Measurements from ENCODE around the gene NLRP13. TPM values are rescaled to one million over a fixed set of nuclear protein-coding genes. Genes with fewer than 3 reads are reported as not detected.

Gene NLRP13
- polyA plus RNA-seq, 1 of the 3 experiments (the other 2 are of a cell fraction), result not detected

GRCh38 chr19:55959996-55960675, 28.0 kb upstream of the NLRP13 start:
- Histone ChIP-seq H3K79me2 (ENCODE audit: insufficient read depth) (no peaks in the 10 kb centered on the region), H2AFZ (ENCODE audit: low read depth) (no peak overlapping the region), H3K9ac (no peak overlapping the region), H3K4me1 (ENCODE audit: control insufficient read depth in 1 of 2, insufficient read depth in 2 of 2, low read depth in 1 of 2, low read length in 1 of 2) (no peaks in the 10 kb centered on the region), H3K9me2 (no peaks in the 10 kb centered on the region), H3K27me3 (ENCODE audit: insufficient read depth) (peaks cover 40% of the 10 kb centered on the region; the same call in 1 of the 2 replicates), H3K27ac (ENCODE audit: low read depth in 2 of 2, low read length in 1 of 2) (no peak overlapping the region), H3K9me3 (no peaks in the 10 kb centered on the region), H4K20me1 (ENCODE audit: insufficient read depth) (no peaks in the 10 kb centered on the region), H3F3A (replicated peaks; ENCODE audit: insufficient read depth) (no peaks in the 10 kb centered on the region), H3K4me2 (no peak overlapping the region), H3K4me3 (ENCODE audit: low read depth in 2 of 2, low read length in 1 of 2) (no peak overlapping the region), H3K36me3 (replicated peaks in 1 of 2; ENCODE audit: control insufficient read depth in 1 of 2, insufficient read depth in 2 of 2, low read length in 1 of 2) (no peaks in the 10 kb centered on the region)
- 24% methylated on average over 6 of the region's 6 CpGs for WGBS (ENCODE audit: low lambda C conversion rate)
- ChIA-PET CTCF (no interaction called here), POLR2A (no interaction called here)
- no peak for TF ChIP-seq SMC3 (IDR thresholded peaks at IDR 0.05; ENCODE audit: low read depth, low read length)
- TF ChIP-seq GATA2 (CRISPR knock-in tag; IDR thresholded peaks at IDR 0.05), result no peak
- no peak for TF ChIP-seq RXRA (IDR thresholded peaks at IDR 0.05; ENCODE audit: borderline replicate concordance, low read depth)
- no peak for TF ChIP-seq FOXM1 (IDR thresholded peaks at IDR 0.05; ENCODE audit: low read depth)
- no peak for TF ChIP-seq MAX (IDR thresholded peaks at IDR 0.05; ENCODE audit: low read depth)
- no peak for DNase-seq

- Histone ChIP-seq H3K4me2 (no peak overlapping the region), H3K4me1 (ENCODE audit: control insufficient read depth in 1 of 2, insufficient read depth in 2 of 2, low read depth in 1 of 2, low read length in 1 of 2) (no peaks in the 10 kb centered on the region), H2AFZ (ENCODE audit: low read depth) (no peak overlapping the region), H3K27ac (ENCODE audit: low read depth in 2 of 2, low read length in 1 of 2) (no peak overlapping the region), H3K9me3 (no peaks in the 10 kb centered on the region), H3K27me3 (ENCODE audit: insufficient read depth) (peaks cover 45% of the 10 kb centered on the region; the same call in 1 of the 2 replicates), H4K20me1 (ENCODE audit: insufficient read depth) (no peaks in the 10 kb centered on the region), H3K79me2 (ENCODE audit: insufficient read depth) (no peaks in the 10 kb centered on the region), H3K9ac (no peak overlapping the region), H3K36me3 (replicated peaks in 1 of 2; ENCODE audit: control insufficient read depth in 1 of 2, insufficient read depth in 2 of 2, low read length in 1 of 2) (no peaks in the 10 kb centered on the region), H3F3A (replicated peaks; ENCODE audit: insufficient read depth) (no peaks in the 10 kb centered on the region), H3K9me2 (no peaks in the 10 kb centered on the region), H3K4me3 (ENCODE audit: low read depth in 2 of 2, low read length in 1 of 2) (no peak overlapping the region)
- ChIA-PET POLR2A (no interaction called here), CTCF (interaction anchor here (1.1 kb wide), 1 partner anchor 9 kb away, joined by 3 read pairs; no protein-coding TSS in a partner anchor)
- DNase-seq, result no peak
- no peak for TF ChIP-seq FOXM1 (IDR thresholded peaks at IDR 0.05; ENCODE audit: low read depth)
- TF ChIP-seq MEF2A (IDR thresholded peaks at IDR 0.05; ENCODE audit: borderline replicate concordance, low read depth), result no peak
- no peak for TF ChIP-seq POLR2AphosphoS5 (IDR thresholded peaks at IDR 0.05; ENCODE audit: low read depth, low read length)
- peak; percentile 20; the same call in 1 of the 2 replicates for TF ChIP-seq FOSL2 (IDR thresholded peaks at IDR 0.05; ENCODE audit: borderline replicate concordance, low read depth)
- WGBS (ENCODE audit: low lambda C conversion rate), result 12% methylated on average over 4 of the region's 4 CpGs
Observed at GRCh38 chr19:55958356-55958755, 26.2 kb upstream of the NLRP13 start.

GRCh38 chr19:55956431-55956830, 24.3 kb upstream of the NLRP13 start:
- Histone ChIP-seq H3K9me2 (no peaks in the 10 kb centered on the region), H3K36me3 (replicated peaks in 1 of 2; ENCODE audit: control insufficient read depth in 1 of 2, insufficient read depth in 2 of 2, low read length in 1 of 2) (no peaks in the 10 kb centered on the region), H3K4me3 (ENCODE audit: low read depth in 2 of 2, low read length in 1 of 2) (no peak overlapping the region), H2AFZ (ENCODE audit: low read depth) (no peak overlapping the region), H3K79me2 (ENCODE audit: insufficient read depth) (no peaks in the 10 kb centered on the region), H3K4me1 (ENCODE audit: control insufficient read depth in 1 of 2, insufficient read depth in 2 of 2, low read depth in 1 of 2, low read length in 1 of 2) (no peaks in the 10 kb centered on the region), H3K27me3 (ENCODE audit: insufficient read depth) (peaks cover 51% of the 10 kb centered on the region; the same call in 1 of the 2 replicates), H3F3A (replicated peaks; ENCODE audit: insufficient read depth) (no peaks in the 10 kb centered on the region), H3K4me2 (no peak overlapping the region), H3K9me3 (no peaks in the 10 kb centered on the region), H3K9ac (no peak overlapping the region), H3K27ac (ENCODE audit: low read depth in 2 of 2, low read length in 1 of 2) (no peak overlapping the region), H4K20me1 (ENCODE audit: insufficient read depth) (no peaks in the 10 kb centered on the region)
- 24% methylated on average over 7 of the region's 7 CpGs for WGBS (ENCODE audit: low lambda C conversion rate)
- DNase-seq, result no peak
- ChIA-PET POLR2A (no interaction called here), CTCF (interaction anchor here (0.6 to 0.7 kb wide), 2 partner anchors 14 to 50 kb away, joined by 3 to 4 read pairs; no protein-coding TSS in a partner anchor)
- no peak for TF ChIP-seq FOSL2 (IDR thresholded peaks at IDR 0.05; ENCODE audit: borderline replicate concordance, low read depth)
- TF ChIP-seq GATA2 (CRISPR knock-in tag; IDR thresholded peaks at IDR 0.05), result no peak
- no peak for TF ChIP-seq RCOR1 (IDR thresholded peaks at IDR 0.05; ENCODE audit: low read length)
- no peak for TF ChIP-seq SIN3A (IDR thresholded peaks at IDR 0.05; ENCODE audit: borderline replicate concordance, low read depth, low read length)
- no peak for TF ChIP-seq FOXM1 (IDR thresholded peaks at IDR 0.05; ENCODE audit: low read depth)
- TF ChIP-seq EZH2phosphoT487 (IDR thresholded peaks at IDR 0.05; ENCODE audit: borderline replicate concordance, low read depth), result no peak
- TF ChIP-seq FOXJ3 (CRISPR knock-in tag; IDR thresholded peaks at IDR 0.05), result no peak
- TF ChIP-seq TAF1 (IDR thresholded peaks at IDR 0.05; ENCODE audit: borderline replicate concordance, low read depth, low read length), result no peak
- TF ChIP-seq NRF1 (IDR thresholded peaks at IDR 0.05; ENCODE audit: low read depth, low read length), result no peak
- no peak for TF ChIP-seq USF1 (IDR thresholded peaks at IDR 0.05; ENCODE audit: borderline replicate concordance, low read depth)
- no peak for TF ChIP-seq CHD2 (IDR thresholded peaks at IDR 0.05; ENCODE audit: low read length, partially characterized antibody)
- no peak for TF ChIP-seq RXRA (IDR thresholded peaks at IDR 0.05; ENCODE audit: borderline replicate concordance, low read depth)
- no peak for TF ChIP-seq RAD21 (IDR thresholded peaks at IDR 0.05; ENCODE audit: low read length)
- no peak for TF ChIP-seq SMC3 (IDR thresholded peaks at IDR 0.05; ENCODE audit: low read depth, low read length)
- no peak for TF ChIP-seq ZBTB33 (IDR thresholded peaks at IDR 0.05; ENCODE audit: borderline replicate concordance, low read depth)
- TF ChIP-seq MAX (IDR thresholded peaks at IDR 0.05; ENCODE audit: low read depth), result no peak

Data from SK-N-SH (cell line).